HepG2 (cell line): ENCODE measurements around the gene DNTTIP2. TPM values are rescaled to one million over a fixed set of nuclear protein-coding genes. Genes with fewer than 3 reads are reported as not detected.

Source experiments
- DPF2 ChIP-seq: sonication (generic); formaldehyde crosslinking; IDR thresholded peaks from 2 replicates; pipeline ENCODE4 v1.4.0; 2020; ENCODE audit warnings: mild to moderate bottlenecking, low read depth, missing genetic modification reagents, borderline replicate concordance
- SP4 ChIP-seq: sonication (generic); formaldehyde crosslinking; IDR thresholded peaks from 2 replicates; pipeline ENCODE4 v1.8.1; 2023; ENCODE audit warnings: mild to moderate bottlenecking, missing genetic modification reagents
- ZNF574 ChIP-seq: sonication (generic); formaldehyde crosslinking; IDR thresholded peaks from 2 replicates; pipeline ENCODE4 v1.4.0; 2020; ENCODE audit warnings: missing genetic modification reagents
- polyA plus RNA-seq, 8 experiments: library from polyadenylated mRNA; depleted of rRNA in 3 of 8; stranded (reverse) in 7 of 8; unstranded in 1 of 8; fragments of >200 nt; fragmentation: Illumina TruSeq in 4 of 8; extraction: Trizol in 4 of 8; gene quantifications; 2 replicates each; pipeline versions ENCODE4 v1.2.1 to v1.2.3, GENCODE V29; 2011 to 2016; ENCODE audit warnings: low read depth in 4 of 8, missing spikeins in 1 of 8, mixed read lengths in 1 of 8; ENCODE audit not compliant: insufficient read depth in 1 of 8
- total RNA-seq, 5 experiments: library from RNA; depleted of rRNA; stranded (reverse); fragments of >200 nt; fragmentation: Illumina TruSeq; extraction: Trizol; gene quantifications; 2 replicates each; pipeline ENCODE4 v1.2.3, GENCODE V29; 2016; ENCODE audit warnings: low read depth in 1 of 5
- TF ChIP-seq, protein P1 (sequence below): sonication (generic); formaldehyde crosslinking; IDR thresholded peaks from 2 replicates; pipeline ENCODE4 v1.8.1; 2023; ENCODE audit warnings: mild to moderate bottlenecking, inconsistent platforms, moderate library complexity, missing genetic modification reagents, borderline replicate concordance
- TF ChIP-seq, protein P2 (sequence below): sonication (generic); formaldehyde crosslinking; IDR thresholded peaks from 2 replicates; pipeline ENCODE4 v1.4.0; 2020; ENCODE audit warnings: missing genetic modification reagents
- TF ChIP-seq, protein P3 (sequence below): sonication (generic); formaldehyde crosslinking; IDR thresholded peaks from 2 replicates; pipeline ENCODE4 v1.9.0; 2021; ENCODE audit warnings: missing genetic modification reagents, borderline replicate concordance

DNTTIP2 gene
- total and polyA plus RNA-seq, 2 of the 13 experiments (the other 11 are each of a cell fraction or from before 2014, with no cell fraction given), result 11.4 to 63.3 TPM

DNA sequence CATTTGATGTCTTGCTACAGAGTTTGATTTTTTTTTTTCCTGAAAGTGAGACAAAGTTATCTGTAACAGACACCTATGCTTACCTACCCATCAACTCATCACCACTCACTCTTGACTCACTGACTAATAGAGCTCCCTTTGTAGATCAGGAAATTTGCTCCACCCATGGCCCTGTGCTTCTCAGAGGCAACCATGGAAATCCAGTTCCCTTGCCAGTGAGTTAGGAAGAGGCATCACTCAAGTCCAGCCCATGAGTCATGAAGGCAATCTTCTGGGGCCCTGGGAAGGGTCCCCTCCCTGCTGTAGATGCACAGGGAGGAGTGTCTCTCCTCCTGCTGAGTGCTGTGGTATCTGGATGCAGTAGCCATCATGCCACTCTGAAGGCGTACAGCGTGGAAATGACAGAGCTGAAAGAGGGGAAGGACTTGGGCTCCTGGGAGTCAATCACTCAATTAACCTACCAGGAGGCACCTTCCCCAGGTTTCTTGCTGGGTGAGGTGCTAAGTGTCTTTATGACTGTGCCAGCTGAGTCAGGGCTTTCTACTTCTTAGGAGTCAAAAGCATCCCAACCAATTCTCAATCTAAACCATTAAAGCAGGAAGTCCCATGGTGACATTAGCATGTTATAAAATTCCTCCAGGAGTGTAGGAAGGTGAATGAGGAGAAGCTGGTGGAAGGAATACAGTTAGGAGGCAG lies 56.1 kb downstream of the DNTTIP2 start (continued):
- no peak for TF ChIP-seq ZNF574 (CRISPR knock-in tag)
- TF ChIP-seq, protein P1, sequence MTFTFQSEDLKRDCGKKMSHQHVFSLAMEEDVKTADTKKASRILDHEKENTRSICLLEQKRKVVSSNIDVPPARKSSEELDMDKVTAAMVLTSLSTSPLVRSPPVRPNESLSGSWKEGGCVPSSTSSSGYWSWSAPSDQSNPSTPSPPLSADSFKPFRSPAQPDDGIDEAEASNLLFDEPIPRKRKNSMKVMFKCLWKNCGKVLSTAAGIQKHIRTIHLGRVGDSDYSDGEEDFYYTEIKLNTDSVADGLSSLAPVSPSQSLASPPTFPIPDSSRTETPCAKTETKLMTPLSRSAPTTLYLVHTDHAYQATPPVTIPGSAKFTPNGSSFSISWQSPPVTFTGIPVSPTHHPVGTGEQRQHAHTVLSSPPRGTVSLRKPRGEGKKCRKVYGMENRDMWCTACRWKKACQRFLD (CRISPR knock-in tag), result no peak
- TF ChIP-seq, protein P2, sequence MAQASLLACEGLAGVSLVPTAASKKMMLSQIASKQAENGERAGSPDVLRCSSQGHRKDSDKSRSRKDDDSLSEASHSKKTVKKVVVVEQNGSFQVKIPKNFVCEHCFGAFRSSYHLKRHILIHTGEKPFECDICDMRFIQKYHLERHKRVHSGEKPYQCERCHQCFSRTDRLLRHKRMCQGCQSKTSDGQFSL (CRISPR knock-in tag), result no peak
- TF ChIP-seq, protein P3, sequence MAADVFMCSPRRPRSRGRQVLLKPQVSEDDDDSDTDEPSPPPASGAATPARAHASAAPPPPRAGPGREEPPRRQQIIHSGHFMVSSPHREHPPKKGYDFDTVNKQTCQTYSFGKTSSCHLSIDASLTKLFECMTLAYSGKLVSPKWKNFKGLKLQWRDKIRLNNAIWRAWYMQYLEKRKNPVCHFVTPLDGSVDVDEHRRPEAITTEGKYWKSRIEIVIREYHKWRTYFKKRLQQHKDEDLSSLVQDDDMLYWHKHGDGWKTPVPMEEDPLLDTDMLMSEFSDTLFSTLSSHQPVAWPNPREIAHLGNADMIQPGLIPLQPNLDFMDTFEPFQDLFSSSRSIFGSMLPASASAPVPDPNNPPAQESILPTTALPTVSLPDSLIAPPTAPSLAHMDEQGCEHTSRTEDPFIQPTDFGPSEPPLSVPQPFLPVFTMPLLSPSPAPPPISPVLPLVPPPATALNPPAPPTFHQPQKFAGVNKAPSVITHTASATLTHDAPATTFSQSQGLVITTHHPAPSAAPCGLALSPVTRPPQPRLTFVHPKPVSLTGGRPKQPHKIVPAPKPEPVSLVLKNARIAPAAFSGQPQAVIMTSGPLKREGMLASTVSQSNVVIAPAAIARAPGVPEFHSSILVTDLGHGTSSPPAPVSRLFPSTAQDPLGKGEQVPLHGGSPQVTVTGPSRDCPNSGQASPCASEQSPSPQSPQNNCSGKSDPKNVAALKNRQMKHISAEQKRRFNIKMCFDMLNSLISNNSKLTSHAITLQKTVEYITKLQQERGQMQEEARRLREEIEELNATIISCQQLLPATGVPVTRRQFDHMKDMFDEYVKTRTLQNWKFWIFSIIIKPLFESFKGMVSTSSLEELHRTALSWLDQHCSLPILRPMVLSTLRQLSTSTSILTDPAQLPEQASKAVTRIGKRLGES, result no peak
- no peak for TF ChIP-seq DPF2
- no peak for TF ChIP-seq SP4 (CRISPR knock-in tag)
